GM12801 (cell line): Measurements from ENCODE around the gene KIF16B.

Experiments used
- CTCF ChIP-seq: IDR thresholded peaks from one replicate; pipeline ENCODE4 v1.5.1; 2011; ENCODE audit warnings: control low read depth; ENCODE audit not compliant: insufficient read length; ENCODE audit errors: extremely low read depth

KIF16B gene

DNA sequence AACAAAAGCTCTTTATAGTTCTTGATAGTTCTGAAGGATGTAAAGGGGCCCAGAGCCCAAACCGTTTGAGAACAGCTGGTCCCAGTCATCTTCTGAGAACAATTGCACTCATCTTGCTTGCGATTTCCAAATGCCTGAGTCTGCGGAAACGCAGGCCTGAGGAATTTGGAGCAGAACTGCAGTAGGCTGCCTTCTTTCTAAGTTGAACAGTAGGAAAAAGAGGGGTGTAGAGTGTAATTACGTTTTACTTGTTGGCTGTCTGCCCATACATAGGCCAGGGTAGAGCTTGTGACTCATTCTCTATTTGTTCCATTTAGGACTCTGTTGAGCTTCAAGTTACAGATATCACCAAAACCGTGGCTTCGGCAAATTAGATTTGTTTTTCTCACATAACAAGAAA, 42.0 kb upstream of the KIF16B start:
- no peak for TF ChIP-seq CTCF

GRCh38 chr20:16613954-16614353, 40.7 kb upstream of the KIF16B start:
- no peak for TF ChIP-seq CTCF

- no peak for TF ChIP-seq CTCF
Measured at GRCh38 chr20:16612706-16613105, 39.5 kb upstream of the KIF16B start.

GRCh38 chr20:16611817-16612216, 38.6 kb upstream of the KIF16B start:
- TF ChIP-seq CTCF: no peak

DNA sequence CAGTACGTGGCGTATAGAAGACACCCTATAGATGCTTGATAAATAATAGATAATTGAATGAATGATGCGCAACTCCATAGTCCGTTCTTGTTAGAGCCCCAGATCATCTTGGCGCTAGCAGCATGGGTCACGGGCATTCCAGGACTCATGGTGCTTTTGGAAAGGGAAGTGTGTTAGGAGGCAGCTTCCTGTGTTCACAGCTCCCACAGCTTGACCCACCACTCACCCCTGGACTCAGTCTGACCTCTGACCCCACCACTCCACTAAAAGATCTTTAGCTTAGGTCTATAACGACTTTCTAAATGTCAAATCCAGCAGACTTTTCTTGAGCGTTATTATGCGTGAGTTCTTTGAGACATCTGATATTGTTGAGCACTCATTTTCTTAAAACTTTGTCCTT, 35.8 kb upstream of the KIF16B start:
- no peak for TF ChIP-seq CTCF

GRCh38 chr20:16608277-16608650, 35.0 kb upstream of the KIF16B start:
- no peak for TF ChIP-seq CTCF

DNA sequence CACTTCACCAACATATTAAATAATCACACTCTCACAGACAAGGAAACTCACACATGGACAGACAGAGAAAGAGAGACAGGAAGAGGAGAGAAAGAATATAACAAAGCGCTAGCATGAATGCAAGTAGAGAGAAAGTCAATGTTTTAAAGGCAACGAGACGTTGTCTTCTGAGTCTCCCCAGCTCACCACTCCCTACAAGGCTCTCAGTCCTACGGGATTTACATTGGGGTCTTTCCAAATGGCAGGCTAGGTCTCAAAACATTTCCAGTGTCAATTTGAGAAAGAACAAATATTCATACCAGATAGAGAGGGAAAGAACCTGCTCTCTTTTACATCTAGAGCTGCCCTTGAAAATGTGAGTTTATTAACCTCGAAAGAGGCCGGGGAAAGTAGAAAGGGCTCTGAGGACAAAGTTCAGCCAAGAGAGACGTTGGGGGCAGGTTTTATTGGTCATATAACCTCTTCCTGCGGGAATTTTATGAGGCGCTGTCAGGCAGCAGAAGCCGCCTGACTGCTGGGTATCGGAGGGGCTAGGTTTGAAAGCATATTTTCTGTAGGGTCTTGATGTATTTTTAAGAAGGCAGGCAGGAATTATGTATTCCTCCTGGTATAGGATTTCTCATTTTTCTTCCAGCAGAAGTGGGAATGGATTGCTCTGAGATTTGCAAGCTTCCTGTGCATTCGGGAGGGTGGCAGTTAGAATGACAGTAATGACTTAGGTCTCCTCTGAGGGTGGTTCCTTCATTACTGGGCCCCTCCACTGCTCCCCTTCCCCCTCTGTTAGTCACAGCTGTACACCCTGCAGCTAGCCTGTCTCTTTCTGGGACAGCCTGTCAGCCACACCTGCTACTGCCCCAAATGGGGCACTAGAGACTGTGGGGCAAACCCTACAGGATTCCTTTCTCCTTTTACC, 34.4 kb upstream of the KIF16B start:
- no peak for TF ChIP-seq CTCF
